ENCODE results near the gene NAB2. TPM values are rescaled to one million over a fixed set of nuclear protein-coding genes. Genes with fewer than 3 reads are reported as not detected.

NAB2 gene
- polyA plus RNA-seq, 4 donors, result 11.4 to 23.1 (median 18.1) TPM

DNA sequence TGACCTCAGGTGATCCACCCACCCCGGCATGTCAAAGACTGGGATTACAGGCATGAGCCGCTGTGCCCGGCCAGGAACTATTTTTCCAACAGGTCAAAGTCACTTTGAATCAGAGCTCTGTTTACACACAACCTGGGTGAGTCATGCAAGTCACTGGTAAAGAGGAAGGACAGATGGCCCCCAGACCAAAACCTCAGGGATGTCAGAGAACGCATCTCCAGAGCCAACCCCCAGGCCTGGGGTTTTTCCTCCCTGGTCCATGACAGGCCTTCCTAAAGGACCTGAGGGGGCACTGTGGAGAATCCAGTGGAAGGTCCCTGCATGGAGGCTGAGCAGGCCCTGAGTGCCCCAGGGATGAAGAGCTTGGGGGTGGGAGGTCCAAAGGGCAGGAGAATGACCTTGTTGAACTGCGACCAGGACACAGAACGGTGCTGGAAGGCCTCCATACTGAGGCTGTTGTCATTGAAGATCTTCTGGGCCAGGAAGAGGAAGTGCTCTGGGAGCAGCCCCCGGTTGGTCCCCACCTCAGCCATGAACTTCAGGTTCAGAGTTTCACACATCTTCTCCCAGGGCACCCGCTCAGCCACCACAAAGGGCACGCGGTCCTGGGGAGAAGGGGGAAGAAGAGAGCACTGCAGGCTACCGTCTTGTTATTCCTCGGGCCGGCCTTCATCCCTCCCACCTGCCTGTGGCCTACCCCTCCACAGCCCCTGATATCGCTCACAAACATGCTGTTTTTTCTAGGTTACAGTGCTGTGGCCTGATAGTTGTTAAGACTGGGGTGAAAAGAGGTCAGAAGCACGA is 13.2 kb downstream of the NAB2 start:
- H3K27me3 ChIP-seq (ENCODE audit: control insufficient read depth in 3 of 3, insufficient read depth in 3 of 3, low read length in 3 of 3), result no peaks in the 10 kb centered on the region
- peaks cover 23 to 79% (median 27%) of the 10 kb centered on the region in 3 donors for H3K36me3 ChIP-seq (ENCODE audit: control insufficient read depth in 3 of 3, insufficient read depth in 2 of 3, low read depth in 1 of 3, low read length in 3 of 3)
- H3K9me3 ChIP-seq (ENCODE audit: control insufficient read depth in 2 of 2, insufficient read depth in 1 of 2, low read depth in 1 of 2, low read length in 1 of 2), result no peaks in the 10 kb centered on the region
- no peak overlapping the region for H3K4me3 ChIP-seq (ENCODE audit: low read depth in 1 of 3, low read length in 3 of 3)
- FAIRE-seq (no peak), DNase-seq (peak; percentile 88 to 94)
- H3K4me1 ChIP-seq (ENCODE audit: control insufficient read depth in 3 of 3, insufficient read depth in 2 of 3, low read depth in 1 of 3, low read length in 2 of 3), result peaks cover 0 to 28% (median 4%) of the 10 kb centered on the region in 3 donors
- WGBS, 3 donors, result 25 to 52% (median 51%) methylated on average over 13 to 15 of the region's 15 CpGs
- peak overlapping the region; percentile 75 to 88 (median 79) for H3K27ac ChIP-seq (ENCODE audit: low read depth in 1 of 3, low read length in 2 of 3)

DNA sequence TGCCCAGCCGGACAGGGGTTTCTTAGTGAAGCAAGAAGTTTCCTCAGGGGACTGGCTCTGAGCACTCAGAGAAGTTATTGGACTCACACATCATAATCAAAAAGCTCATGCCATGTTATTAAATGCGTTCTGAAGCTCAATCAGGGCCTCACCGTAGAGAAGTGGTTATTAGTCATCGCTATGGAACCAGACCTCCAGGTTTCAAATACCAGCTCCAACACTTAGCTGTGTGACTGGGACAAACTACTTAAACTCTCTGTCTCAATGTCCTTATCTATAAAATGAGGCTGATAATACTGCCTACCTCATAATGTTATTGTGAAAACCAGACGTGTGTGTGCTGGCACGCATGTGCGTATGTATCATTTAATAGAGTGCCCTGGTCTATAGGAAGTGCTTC is 14.9 kb downstream of the NAB2 start:
- Histone ChIP-seq H3K27ac (ENCODE audit: low read depth in 1 of 3, low read length in 2 of 3) (no peak overlapping the region), H3K36me3 (ENCODE audit: control insufficient read depth in 3 of 3, insufficient read depth in 2 of 3, low read depth in 1 of 3, low read length in 3 of 3) (peaks cover 17 to 80% (median 25%) of the 10 kb centered on the region in 3 donors), H3K4me3 (ENCODE audit: low read depth in 1 of 3, low read length in 3 of 3) (no peak overlapping the region), H3K27me3 (ENCODE audit: control insufficient read depth in 3 of 3, insufficient read depth in 3 of 3, low read length in 3 of 3) (no peaks in the 10 kb centered on the region), H3K9me3 (ENCODE audit: control insufficient read depth in 2 of 2, insufficient read depth in 1 of 2, low read depth in 1 of 2, low read length in 1 of 2) (no peaks in the 10 kb centered on the region), H3K4me1 (ENCODE audit: control insufficient read depth in 3 of 3, insufficient read depth in 2 of 3, low read depth in 1 of 3, low read length in 2 of 3) (peaks cover 0 to 29% (median 8%) of the 10 kb centered on the region in 3 donors)
- no peak for FAIRE-seq
- WGBS, 3 donors, result 76 to 86% (median 81%) methylated on average over 7 of the region's 7 CpGs
- DNase-seq, result no peak

DNA sequence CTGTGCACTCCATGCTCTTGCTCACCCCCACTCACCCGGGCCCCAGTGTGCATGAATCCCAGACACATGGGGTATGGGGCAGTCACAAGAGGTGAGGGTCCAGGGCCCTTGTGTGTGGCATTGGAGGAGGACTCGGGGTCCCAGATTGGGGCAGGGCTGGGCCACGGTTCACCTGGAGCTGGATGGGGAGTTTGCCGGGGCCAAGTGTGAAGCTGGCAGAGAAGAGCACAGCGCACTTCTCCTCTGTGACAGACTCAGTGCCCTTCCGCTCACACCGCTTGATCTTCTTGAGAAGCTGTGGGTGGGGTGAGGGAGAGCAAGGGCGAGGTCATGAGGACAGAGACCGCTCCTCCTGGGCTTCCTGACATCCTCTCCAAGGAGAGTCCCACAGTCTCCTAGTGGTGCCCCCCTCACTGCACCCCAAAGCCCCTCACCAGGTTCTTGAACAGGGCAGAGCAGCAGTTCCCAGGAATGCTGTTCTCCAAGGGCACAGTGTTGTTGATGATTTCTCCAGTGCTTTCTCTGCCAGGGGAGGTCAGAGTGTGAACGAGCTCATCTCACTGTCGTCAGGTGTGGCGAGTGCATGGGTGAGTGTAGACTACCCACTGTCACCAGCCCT is 15.5 kb downstream of the NAB2 start:
- no peak for DNase-seq
- WGBS, 3 donors, result 93 to 97% (median 95%) methylated on average over 12 of the region's 12 CpGs
- no peak for FAIRE-seq
- no peaks in the 10 kb centered on the region for H3K9me3 ChIP-seq (ENCODE audit: control insufficient read depth in 2 of 2, insufficient read depth in 1 of 2, low read depth in 1 of 2, low read length in 1 of 2)
- no peaks in the 10 kb centered on the region for H3K27me3 ChIP-seq (ENCODE audit: control insufficient read depth in 3 of 3, insufficient read depth in 3 of 3, low read length in 3 of 3)
- H3K36me3 ChIP-seq (ENCODE audit: control insufficient read depth in 3 of 3, insufficient read depth in 2 of 3, low read depth in 1 of 3, low read length in 3 of 3), result peaks cover 14 to 74% (median 25%) of the 10 kb centered on the region in 3 donors
- no peak overlapping the region for H3K4me3 ChIP-seq (ENCODE audit: low read depth in 1 of 3, low read length in 3 of 3)
- H3K27ac ChIP-seq (ENCODE audit: low read depth in 1 of 3, low read length in 2 of 3), result no peak overlapping the region
- H3K4me1 ChIP-seq (ENCODE audit: control insufficient read depth in 3 of 3, insufficient read depth in 2 of 3, low read depth in 1 of 3, low read length in 2 of 3), result peaks cover 0 to 32% (median 8%) of the 10 kb centered on the region in 3 donors

DNA sequence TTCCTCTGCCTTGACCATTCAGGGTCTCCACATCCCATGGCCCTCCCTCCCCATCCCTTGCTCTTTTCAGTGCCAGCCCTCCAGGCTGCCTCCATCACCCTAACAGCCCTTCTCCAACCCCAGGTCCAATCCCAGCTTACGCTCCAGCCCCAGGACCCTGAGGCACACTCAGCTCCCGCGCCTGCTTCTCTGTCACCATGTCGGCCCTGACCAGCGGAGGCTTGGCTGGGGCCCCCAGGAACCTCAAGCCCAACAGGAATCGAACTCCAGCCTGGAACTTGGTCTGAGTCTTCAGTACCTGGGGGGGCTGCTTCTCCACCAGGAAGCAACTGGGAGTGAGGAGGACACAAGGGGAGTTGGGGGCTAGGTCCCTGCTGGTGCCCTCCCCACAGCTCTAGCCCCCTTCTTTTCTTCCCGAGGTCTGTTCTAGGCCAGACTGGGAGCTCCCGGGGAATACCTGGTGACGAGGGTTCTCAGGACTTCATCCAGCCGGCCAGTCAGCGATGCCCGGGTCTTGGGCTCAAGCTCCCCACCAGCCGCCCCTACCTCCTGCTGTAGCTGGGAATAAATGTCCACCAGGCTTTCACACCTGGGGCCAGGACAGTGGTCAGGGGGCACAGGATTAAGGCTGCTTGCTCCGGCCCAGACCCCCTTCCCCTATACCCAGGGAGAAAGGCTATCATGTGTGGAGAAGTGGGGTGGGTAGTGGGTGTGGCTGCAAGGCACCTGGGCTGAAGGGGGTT is 16.3 kb downstream of the NAB2 start:
- no peak for DNase-seq
- no peaks in the 10 kb centered on the region for H3K9me3 ChIP-seq (ENCODE audit: control insufficient read depth in 2 of 2, insufficient read depth in 1 of 2, low read depth in 1 of 2, low read length in 1 of 2)
- no peaks in the 10 kb centered on the region for H3K27me3 ChIP-seq (ENCODE audit: control insufficient read depth in 3 of 3, insufficient read depth in 3 of 3, low read length in 3 of 3)
- WGBS, 3 donors, result 95 to 98% (median 97%) methylated on average over 13 to 14 of the region's 14 CpGs
- FAIRE-seq, result no peak
- no peak overlapping the region for H3K27ac ChIP-seq (ENCODE audit: low read depth in 1 of 3, low read length in 2 of 3)
- no peak overlapping the region for H3K4me3 ChIP-seq (ENCODE audit: low read depth in 1 of 3, low read length in 3 of 3)
- peaks cover 0 to 39% (median 8%) of the 10 kb centered on the region in 3 donors for H3K4me1 ChIP-seq (ENCODE audit: control insufficient read depth in 3 of 3, insufficient read depth in 2 of 3, low read depth in 1 of 3, low read length in 2 of 3)
- peaks cover 9 to 68% (median 21%) of the 10 kb centered on the region in 3 donors for H3K36me3 ChIP-seq (ENCODE audit: control insufficient read depth in 3 of 3, insufficient read depth in 2 of 3, low read depth in 1 of 3, low read length in 3 of 3)

DNA sequence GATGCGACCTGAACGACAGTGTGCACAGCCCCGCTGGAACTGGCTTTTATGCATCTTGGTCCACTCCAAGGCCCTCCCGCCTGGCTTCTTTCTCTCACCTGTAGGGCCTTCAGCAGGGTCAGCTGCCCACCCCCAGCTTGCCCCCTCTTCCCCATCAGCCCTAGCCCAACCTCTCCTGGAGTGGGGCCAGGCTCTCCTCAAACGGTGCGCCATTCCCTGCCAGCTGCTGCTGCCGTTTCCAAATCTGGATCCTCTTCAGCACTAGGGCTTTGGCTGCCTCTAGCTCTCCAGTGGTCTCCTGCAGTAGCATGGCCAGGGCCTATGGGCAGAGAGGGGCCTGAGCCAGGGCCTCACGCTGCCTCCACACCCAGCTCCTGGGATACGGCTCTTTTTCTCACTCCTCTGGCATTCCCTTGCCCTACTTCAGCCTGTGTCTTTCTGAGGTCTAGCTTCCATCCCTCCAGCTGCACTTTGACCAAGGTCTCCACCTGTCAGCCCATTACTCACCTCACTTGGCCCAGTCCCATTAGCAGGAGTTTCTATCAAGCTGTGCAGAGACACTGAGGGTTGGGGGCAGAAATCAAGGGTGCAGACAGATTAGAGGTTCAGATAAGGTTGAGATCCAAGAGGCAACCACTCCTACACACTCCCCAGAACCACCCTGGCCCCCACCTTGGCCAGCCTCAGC is 17.3 kb downstream of the NAB2 start:
- peaks cover 9 to 67% (median 21%) of the 10 kb centered on the region in 3 donors for H3K36me3 ChIP-seq (ENCODE audit: control insufficient read depth in 3 of 3, insufficient read depth in 2 of 3, low read depth in 1 of 3, low read length in 3 of 3)
- no peak overlapping the region for H3K27ac ChIP-seq (ENCODE audit: low read depth in 1 of 3, low read length in 2 of 3)
- H3K9me3 ChIP-seq (ENCODE audit: control insufficient read depth in 2 of 2, insufficient read depth in 1 of 2, low read depth in 1 of 2, low read length in 1 of 2), result no peaks in the 10 kb centered on the region
- H3K27me3 ChIP-seq (ENCODE audit: control insufficient read depth in 3 of 3, insufficient read depth in 3 of 3, low read length in 3 of 3), result no peaks in the 10 kb centered on the region
- WGBS, 3 donors, result 70 to 81% (median 75%) methylated on average over 9 of the region's 9 CpGs
- DNase-seq (peak in 1 of 2 donors; percentile 63), FAIRE-seq (no peak)
- H3K4me1 ChIP-seq (ENCODE audit: control insufficient read depth in 3 of 3, insufficient read depth in 2 of 3, low read depth in 1 of 3, low read length in 2 of 3), result peaks cover 0 to 33% (median 8%) of the 10 kb centered on the region in 3 donors
- H3K4me3 ChIP-seq (ENCODE audit: low read depth in 1 of 3, low read length in 3 of 3), result no peak overlapping the region

DNA sequence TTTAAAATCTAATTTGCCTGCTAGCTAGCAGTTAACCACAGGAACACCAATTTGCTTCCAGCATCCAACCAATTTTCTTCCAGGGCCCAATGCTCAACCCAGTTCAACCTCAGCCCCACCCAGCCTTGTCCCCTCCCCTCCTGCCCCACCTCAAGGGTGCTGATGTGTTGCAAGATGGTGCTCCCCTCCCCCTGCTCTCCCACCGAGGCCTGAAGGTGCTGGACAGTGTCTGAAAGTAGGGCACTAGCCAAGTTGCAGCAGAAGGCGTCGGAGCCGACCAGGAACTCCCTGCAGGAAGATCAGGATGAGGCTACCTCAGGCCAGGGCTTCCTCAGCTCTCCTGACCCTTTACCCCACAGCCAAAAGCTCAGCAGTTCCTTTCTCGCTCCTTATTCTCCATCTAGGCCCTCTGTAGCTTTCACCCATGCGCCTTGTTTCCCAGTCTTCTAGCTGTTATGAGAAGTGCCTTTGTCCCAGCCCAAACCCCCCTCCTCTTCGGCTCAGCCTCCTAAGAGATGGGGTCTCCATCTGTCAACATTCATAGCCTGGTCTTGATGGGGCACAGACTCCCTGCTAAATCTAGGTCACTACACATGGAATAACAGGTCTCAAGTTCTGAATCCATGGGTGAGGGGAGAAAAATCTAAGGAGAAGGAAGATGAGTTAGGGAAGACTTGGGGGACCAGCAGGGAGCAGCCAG is 18.7 kb downstream of the NAB2 start:
- peaks cover 0 to 28% (median 5%) of the 10 kb centered on the region in 3 donors for H3K4me1 ChIP-seq (ENCODE audit: control insufficient read depth in 3 of 3, insufficient read depth in 2 of 3, low read depth in 1 of 3, low read length in 2 of 3)
- no peaks in the 10 kb centered on the region for H3K27me3 ChIP-seq (ENCODE audit: control insufficient read depth in 3 of 3, insufficient read depth in 3 of 3, low read length in 3 of 3)
- FAIRE-seq, result no peak
- no peak for DNase-seq
- H3K36me3 ChIP-seq (ENCODE audit: control insufficient read depth in 3 of 3, insufficient read depth in 2 of 3, low read depth in 1 of 3, low read length in 3 of 3), result peaks cover 9 to 53% (median 21%) of the 10 kb centered on the region in 3 donors
- 65 to 72% (median 66%) methylated on average over 7 of the region's 7 CpGs for WGBS, 3 donors
- no peaks in the 10 kb centered on the region for H3K9me3 ChIP-seq (ENCODE audit: control insufficient read depth in 2 of 2, insufficient read depth in 1 of 2, low read depth in 1 of 2, low read length in 1 of 2)
- H3K4me3 ChIP-seq (ENCODE audit: low read depth in 1 of 3, low read length in 3 of 3), result no peak overlapping the region
- H3K27ac ChIP-seq (ENCODE audit: low read depth in 1 of 3, low read length in 2 of 3), result peak overlapping the region in 1 of 3 donors; percentile 43

DNA sequence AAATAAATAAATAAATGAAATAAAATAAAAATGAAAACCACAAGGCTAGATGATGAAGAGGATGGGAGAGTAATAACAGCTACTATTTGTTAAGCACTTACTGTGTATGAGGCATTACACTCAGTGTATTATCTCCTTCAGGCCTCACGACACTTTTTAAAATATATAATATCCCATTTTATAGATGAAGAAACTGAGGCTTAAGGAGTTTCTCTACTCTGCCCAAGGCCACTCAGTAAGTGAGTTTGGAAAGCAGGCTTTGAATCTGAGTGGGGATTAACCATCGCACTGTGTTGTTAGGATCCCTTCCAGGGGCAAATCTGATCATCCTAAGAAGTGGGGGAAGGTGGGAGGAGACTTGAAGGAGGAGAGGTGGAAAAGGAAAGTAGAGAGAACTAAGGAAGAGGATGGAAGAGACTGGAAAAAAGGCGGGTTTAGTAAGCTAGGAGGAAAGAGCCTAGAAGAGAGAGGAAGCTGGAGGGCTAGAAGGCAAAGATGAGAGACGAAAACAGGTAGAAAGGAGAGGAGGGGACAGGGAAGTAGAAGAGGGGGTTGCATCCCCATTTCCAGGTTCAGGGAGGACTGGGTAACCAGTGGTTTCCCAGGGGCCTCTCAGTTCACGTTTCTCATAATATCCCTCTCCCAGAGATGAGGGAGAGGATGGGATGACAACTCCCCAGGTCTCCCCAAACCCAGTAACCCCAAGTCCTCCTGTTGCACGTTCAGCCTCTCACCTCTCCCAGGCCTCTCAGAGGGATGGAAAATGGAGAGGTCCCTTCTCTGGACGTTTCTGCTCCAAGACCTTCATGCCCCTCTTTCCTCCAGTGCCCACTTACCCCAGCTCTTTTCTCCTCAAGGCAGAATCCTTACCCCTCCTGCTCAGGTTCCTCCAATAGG is 20.5 kb downstream of the NAB2 start:
- Histone ChIP-seq H3K27me3 (ENCODE audit: control insufficient read depth in 3 of 3, insufficient read depth in 3 of 3, low read length in 3 of 3) (no peaks in the 10 kb centered on the region), H3K4me1 (ENCODE audit: control insufficient read depth in 3 of 3, insufficient read depth in 2 of 3, low read depth in 1 of 3, low read length in 2 of 3) (peaks cover 0 to 30% (median 4%) of the 10 kb centered on the region in 3 donors), H3K9me3 (ENCODE audit: control insufficient read depth in 2 of 2, insufficient read depth in 1 of 2, low read depth in 1 of 2, low read length in 1 of 2) (no peaks in the 10 kb centered on the region), H3K27ac (ENCODE audit: low read depth in 1 of 3, low read length in 2 of 3) (peak overlapping the region; percentile 89 to 99 (median 93)), H3K4me3 (ENCODE audit: low read depth in 1 of 3, low read length in 3 of 3) (peak overlapping the region; percentile 64 to 82 (median 77)), H3K36me3 (ENCODE audit: control insufficient read depth in 3 of 3, insufficient read depth in 2 of 3, low read depth in 1 of 3, low read length in 3 of 3) (peaks cover 5 to 38% (median 15%) of the 10 kb centered on the region in 3 donors)
- FAIRE-seq, result no peak
- DNase-seq, result no peak
- 50 to 58% (median 54%) methylated on average over 7 of the region's 7 CpGs for WGBS, 3 donors
